OCI-M1 (cell line): ENCODE results near the gene COL17A1.
A peak's percentile ranks its signal among the peaks of the same experiment; 100 is the strongest.

Experiments
- DNase-seq: peaks from one replicate; lab custom pipeline; 2025; lab: John Stamatoyannopoulos, UW

The COL17A1 gene

DNA sequence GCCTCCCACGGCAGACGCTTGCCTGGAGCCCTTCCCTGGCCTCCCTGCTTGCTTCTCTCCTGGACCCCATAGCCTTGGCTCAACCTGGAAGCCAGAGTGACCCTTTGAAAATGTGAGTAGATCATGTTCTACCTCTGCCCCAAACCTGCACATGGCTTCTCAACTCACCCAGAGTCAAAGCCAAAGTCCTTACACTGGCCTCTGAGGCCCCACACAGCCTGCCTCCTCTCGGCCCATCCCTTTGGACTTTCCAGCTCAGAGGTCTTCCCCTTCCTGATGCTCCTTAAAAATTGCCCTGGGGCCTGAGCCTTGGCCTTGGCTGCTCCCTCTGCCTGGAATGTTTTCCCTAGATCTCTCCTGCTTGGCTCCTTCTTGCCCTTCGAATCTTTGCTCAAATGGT lies 32.5 kb downstream of the COL17A1 start:
- DNase-seq, result no peak

DNA sequence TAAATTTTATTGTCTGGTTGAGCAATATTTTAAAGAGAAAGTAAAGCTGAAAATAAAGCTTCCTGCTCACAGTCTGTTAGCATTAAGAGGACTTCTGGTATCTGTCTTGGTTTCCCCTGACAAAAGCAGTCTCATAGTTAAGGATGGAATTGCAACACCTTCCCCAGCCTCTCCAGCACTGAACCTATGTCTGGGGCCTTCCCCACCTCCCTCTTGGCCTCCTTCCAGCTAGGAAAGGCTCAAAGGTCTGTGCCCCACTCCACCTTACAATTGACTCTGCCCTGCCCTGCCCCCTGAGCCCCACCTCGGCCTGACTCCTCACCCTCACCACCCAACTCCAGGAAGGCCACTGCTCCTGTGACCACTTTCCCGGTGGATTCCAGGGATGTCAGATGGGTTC lies 33.2 kb downstream of the COL17A1 start:
- no peak for DNase-seq

DNA sequence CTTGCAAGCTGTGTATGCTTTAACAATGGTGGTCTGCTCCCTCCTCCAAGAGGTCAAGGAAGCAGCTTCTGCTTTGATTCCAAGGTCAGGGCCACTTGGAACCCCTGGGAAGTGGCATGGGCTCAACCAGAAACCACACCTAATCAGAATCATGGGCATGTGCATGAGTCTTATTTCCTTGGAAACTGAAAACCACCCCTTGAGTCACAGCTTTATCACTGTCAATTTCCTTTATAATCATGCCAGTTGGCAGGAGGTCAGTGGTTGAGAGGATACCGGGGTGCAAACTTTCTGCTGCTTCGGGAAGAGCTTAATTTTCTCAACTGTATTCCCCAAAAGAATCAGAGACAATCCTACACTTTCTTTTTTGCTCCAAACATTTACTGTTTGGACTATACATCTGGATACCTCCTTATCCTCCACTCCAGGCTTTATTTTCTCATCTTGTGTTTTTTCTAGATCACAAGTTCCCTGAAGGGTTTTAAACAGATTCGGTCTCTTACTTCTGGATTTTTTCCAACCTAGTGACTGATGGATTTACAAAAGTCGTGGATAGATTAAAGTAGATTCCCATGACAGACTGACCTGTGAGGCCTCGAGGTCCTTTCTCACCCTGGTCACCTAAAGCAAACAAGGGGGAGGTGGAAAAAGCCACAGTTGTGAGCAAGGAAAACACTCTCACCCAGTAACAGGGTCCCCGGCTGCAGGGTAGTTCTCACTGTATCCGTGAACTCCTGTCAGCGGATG lies 36.0 kb downstream of the COL17A1 start:
- DNase-seq, result no peak

DNA sequence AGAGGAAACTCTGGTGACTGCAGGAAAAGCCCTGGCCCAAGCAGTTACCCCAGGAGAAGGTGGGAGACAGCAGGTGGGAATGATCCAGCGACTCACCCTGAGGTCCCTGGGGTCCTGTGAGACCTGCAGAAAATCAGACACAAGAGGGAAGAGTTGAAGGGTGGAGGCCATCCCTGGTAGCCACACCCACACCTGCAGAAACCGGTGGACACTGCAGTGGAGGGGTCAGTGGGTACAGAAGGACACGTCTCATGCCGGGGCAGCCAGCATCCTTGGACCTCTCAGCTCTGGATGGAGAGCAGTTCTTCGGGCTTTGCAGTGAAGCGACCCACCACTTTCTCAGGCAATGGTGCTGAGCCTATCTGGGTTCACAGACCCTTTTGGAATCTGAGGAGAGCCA lies 39.0 kb downstream of the COL17A1 start:
- no peak for DNase-seq

DNA sequence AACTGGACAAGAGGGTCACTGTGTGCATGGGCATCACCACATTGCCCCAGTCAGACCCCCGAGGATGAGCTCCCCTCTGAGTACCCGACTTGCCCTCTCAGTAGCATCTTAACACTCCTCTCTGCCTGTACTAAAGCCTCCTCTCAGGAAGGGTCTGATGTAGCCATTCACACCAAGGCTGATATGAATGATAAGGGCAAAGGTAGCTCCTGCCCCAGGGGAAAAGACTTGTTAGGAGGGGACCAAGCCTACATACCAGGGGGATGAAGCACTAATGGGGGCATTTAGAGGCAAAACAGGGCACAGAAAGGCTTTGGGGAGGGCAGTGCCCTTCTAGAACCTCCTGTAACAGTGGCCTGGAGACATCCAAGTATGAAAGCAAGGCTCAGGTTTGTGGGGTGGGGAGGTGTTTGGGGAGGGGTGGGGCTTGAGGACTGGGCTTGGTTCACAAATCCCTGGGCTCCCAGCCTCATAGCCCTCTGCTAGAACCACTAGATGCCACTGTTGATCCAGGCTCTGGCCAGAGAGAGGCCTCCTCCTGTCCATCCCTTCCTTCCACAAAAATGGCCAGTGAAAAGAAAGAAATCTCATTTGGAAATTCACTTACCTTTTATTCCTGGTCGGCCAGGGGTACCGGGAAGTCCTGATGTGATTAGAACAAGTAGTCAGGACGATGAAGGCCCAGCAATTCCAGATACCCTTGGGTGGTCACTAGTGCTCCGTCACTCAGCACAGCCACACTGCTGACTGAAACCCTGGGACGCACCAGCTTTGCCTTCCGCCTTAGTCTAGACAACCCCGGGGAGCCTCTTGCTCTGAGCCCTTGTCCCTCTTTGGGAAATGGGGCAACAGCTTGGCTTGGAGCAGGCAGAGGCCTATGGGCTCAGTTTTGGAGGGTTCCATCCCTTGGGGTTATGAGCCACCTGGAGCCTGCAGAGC lies 40.3 kb downstream of the COL17A1 start:
- DNase-seq, result peak; percentile 40

DNA sequence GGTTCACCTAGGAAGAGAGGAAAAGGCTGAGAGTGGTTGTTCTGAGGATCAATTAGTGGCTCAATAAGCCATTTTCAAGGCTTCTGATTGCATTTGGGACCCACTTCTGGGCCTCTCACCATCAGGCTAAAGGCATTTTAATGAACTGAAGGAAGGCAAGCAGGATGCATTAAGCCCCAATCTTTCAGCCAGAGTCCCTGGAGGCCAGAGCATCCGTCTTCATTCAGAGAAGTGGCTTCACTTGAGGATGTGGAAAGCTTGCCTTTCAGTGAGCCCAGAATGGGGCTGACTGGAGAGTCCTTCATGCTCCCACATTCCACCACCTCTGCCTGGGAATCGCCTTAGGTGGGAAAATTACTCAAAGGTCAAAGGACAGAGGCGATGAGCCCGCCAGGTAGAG lies 41.8 kb downstream of the COL17A1 start:
- DNase-seq, result no peak

DNA sequence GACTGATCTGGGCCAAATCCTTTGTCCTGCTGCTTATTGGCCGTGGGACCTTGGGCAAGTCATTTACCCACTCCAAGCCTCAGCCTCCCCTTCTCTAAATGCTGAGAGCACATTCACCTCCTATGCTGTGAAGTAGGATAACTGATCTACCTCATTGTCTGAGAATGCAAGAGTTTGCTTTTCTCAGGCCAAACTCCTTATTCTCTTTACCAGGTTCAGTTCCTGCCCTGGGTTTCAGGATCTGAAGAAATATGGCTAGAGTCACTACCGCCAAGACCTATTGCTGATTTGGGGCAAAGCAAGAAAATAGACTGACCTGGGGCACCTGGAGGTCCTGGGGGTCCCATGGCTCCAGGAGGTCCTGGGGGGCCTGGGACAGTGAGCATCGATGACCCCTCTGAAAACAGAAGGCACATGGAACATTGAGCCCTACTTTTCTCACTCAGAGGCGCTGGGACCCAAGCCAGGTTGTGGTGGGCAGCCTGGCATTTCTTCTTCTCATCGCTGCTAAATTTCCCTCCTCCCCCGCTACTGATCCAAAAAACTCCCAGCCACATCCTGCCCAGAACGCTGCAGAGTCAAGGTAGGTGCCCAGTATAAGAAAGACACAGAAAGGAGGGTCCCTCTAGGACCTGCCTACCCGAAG lies 42.4 kb downstream of the COL17A1 start:
- no peak for DNase-seq

DNA sequence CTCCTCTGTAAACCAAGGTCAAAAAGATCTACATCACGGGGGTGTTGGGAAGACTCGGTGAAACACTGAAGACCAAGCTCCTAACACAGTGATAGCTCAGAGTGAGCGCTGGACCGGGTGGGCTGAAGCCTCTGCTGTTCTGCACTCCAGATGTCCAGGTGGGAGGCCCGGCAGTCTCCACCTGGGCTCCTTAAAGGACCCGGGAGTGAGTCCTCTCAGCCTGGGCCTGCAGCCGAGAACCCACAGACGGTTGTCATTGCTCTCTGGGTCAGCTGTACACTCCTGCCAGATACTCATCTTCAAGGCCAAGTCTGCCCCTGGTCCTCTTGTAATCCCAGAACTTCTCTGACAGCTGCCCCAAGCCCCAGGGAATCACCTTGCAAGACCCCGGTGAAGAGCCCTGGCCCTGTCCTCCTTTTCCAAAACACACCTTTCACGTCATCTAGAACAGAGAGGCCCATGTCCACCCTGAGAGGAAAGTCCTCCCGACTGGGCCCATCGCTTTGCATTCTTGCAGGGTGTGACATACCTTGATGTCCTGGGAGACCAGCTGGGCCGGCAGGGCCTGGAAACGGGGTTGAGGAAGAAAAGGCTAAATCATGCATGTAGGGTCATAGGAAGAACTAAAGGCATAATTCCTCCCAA lies 43.7 kb downstream of the COL17A1 start:
- no peak for DNase-seq

DNA sequence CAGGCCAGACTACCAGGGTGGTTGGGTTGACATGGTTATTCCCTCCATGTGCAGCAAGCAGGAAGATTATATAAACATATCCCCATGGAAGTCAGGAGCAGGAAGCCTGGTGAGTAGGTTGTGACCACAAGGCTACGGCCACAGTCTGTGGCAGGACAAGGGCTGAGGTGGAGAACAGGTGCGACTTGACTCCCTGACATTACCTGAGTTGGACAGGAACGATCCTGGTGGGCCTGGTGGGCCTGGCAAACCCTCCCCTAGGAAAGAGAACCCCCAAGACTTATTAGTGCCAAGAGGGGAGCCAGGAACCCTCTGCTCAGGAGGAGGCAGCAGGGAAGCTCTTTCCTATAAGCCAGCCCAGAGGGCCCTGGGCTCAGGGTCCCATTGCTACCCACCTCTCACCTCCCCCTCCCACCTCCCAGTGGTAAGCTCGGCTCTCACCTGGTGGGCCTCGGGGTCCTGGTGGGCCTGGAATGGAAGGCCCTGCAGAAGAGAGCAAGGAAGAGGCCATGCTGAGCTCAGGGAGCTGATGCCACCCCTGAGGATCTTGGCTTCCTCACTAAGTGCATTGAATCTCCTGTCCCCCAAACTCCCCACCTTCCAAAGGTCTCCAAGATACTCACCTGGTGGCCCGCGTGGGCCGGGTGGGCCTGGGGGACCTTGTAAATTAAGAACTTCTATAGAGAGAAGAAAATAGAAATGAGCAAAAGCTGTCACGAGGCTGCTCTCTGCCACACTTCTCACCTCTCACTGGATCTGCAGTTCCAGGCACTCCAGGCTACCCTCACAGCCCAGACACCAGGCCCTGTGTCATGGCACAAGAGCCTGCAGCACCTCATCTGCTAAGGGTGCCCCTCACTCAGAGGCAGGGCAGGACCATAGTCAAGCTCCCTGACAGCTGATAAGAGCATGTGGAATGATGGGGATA lies 44.6 kb downstream of the COL17A1 start:
- no peak for DNase-seq

DNA sequence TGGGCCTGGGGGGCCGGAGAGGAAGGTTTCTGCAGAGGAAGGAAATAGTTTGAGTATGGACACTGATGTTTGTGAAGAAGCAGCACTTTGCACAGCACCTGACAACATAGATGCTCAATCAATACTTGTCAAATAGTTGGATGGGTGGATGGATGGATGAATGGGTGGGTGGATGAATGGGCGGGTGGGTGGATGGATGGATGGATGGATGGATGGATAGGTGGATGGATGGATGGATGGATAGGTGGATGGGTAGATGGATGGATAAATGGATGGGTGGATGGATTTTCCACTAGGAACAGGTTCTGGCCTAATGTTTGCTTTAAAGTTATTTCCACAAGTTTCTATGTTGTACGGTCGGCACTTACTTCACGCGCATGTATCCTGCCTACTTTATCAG lies 45.3 kb downstream of the COL17A1 start:
- DNase-seq, result no peak

DNA sequence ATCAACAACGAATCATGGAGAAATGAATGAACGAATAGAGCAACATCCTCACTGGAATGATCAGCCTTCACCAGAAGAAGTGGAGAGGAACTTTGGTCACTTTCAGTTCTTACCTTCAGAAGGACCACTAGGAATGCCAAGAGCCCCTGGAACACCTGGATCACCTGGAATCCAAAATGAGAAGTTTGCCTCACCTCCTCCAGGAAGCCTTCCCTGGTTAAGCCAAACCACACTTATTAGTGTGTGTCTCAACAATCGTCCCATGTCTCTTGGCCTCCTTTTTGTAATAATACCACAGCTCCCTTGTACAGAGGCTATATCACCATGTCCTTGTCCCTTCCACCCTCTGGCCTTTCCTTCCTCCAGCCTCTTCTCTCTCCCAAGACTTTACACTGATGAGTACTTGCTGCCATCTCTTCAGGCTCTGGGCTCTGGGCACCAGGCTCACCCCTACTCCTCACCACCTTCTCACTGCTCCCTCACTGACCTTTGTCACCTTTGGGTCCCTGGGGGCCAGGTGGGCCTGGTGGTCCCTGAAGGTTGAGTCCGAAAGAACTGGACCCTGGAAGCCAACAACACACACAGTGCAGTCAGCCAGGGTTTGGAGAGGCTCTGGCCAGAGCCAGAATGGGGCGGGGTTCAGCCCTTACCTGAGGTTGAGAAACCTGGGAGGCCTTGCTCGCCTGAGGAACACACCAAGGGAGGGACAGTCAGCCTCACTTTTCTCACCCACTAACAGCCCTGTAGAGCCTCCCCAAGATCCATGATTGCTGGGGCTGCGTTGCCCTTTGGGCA lies 46.5 kb downstream of the COL17A1 start:
- DNase-seq, result no peak

DNA sequence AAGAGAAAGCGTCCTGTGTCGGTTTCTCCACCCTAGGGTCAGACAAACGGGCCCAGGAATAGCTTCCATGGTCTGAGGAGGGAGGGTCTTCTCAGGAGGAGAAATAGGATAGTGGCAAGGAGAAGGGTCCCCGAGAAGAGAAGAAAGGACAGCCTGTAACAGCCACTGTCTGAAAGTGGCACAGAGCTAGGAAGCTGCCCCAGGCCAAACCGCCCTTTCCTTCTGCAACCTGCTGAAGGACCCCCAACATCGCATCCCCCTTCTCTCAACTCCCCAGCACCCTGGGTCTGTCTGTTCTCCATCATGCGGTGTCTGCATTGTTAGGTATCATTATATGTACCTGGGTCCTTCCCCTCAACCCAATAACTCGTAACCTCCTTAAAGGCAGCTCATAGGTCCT lies 47.1 kb downstream of the COL17A1 start:
- no peak for DNase-seq

DNA sequence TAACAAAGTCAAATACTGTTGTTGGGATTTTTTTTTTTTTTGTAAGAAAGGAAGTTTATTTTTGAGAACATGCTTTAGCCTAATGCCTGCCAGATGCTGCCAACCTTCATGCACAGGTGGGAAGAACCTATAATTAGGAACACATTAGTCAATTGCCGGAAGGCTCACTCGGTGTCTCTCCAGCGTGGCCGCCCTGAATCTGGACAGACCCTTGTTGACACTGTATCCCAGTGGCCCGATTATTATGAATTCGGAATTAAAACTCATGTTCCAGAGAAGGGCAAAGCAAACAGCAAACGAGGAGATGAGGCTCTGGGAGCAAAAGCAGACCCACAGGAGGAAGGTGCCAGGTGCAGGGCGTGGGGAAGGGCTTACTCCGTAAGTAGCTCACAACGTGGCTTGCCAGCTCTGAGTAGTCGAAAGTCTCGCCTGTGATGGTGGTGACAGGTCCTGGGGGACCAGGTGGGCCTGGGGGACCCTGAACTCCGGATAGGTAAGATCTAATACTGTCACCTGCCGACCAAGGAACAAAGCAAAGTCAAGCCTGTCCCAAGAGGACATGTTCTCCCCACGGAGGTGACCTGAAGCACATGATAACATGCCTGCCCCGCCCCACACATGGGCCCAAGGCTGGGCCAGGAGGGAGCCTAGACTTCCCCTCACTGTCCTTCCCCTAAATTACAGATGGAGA lies 48.3 kb downstream of the COL17A1 start:
- DNase-seq, result no peak

DNA sequence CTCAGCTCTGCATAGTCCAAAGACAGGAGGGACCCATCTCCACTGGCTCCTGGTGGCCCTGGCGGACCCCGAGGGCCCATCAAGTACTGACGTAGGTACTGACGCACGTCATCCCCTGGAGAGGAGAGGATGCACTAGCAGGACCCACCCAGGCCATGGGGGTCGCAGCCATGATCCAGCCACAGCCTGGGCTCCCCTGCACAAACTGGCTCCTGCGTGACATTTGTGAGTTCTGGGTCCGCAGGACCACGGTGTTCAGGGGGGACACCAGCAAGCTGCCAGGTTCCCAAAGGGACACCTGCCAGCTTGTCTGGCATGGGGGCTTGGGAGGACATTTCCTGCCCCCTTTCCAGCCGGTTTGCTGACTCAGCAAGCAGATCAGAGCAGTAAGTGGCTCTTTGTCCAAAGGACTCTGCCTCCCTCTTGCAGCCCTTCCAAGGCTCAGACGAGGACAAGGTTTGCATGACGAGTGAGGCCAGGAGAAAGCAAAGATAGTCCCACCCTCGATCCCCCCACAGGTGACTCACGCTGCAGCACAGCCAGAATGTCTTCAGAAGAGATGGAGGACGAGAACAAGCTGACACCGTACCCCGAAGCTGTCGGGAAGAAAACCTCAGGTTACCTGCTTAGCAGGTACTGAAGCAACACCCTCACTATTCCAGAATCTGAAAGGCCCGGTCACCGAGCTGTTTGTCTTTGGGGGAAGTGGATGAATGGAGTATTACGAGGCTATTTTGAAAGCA lies 49.0 kb downstream of the COL17A1 start:
- DNase-seq, result no peak

DNA sequence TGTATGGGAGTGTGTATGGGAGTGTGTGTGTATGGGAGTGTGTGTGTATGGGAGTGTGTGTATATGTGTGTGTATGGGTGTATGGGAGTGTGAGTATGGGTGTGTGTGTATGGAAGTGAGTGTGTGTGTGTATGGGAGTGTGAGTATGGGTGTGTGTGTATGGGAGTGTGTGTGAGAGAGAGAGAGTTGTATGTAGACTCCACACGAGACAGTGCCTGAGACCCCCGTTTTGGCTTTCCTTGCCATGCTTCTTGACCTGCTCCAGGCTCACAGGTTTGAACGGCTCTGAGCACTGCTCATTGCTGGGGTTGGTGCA lies 49.7 kb downstream of the COL17A1 start:
- DNase-seq, result no peak

DNA sequence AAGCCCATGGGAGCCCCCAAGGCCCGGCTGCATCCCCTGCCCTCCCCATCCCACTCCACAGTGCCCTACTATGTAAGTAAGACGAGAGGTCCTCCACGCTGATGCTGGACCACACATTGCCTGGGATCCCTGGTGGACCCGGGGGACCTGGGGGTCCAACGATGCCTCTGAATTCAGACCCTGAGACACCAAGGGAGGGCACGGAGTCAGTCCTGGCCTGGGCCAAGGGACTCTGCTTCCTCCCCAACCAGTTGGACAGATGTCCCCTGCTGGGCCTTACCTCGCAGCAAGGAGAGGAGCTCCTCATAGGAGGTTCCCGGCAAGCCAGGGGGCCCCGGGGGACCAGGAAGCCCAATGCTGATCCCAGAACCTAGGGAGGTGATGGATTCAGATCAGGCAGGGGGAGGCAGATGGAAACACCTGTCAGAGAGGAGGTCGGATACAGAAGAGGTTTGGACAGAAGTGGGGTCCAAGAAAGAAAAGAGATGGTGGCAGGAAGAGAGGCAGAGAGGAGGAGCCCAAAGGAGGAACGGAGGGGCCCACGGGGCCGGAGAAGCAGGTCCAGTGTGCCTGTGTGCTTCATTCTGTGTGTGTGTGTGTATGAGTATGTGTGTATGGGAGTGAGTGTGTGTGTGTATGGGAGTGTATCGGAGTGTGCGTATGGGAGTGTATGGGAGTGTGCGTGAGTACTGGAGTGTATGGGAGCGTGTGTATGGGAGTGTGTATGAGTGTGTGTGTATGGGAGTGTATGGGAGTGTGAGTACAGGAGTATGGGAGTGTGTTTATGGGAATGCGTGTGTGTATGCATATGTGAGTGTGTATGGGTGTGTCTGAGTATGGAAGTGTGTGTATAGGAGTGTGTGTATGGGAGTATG lies 50.2 kb downstream of the COL17A1 start:
- no peak for DNase-seq

DNA sequence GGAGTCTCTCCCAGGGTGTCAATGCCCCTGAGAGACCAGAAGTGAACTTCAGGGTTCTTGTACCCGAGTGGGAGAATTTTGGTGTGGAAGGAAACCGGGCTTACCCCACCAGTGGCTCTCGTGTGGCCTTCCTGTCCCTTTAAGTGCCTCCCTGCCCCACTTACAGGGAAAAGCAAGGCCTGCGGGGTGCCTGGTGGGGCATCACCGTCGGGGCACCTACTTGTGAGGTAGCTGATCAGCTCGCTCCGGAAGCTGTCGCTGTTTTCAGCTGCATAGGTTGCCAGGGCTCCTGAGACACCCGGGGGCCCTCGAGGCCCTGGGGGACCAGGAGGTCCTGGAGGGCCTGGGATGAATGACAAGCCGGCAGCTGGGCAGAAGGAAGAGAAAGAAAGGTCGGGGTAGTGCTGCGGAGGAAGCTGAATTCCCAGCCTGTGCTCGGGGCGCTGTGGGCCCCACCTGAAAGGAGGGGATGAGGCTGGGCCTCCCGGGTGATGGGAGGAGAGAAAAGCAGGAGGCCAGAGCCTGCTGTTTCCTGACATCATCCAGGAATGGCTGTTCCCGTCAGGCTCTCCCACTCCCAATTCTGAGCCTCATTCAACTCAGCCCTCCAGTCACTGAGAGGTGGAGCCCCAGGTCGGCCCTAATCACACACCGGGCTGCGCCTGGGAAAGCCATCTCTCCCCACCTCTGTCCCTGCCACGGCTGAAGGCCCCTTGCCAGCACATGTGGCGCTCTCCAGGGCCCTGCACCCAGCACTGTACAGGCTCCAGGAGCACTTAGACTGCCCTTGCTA lies 51.1 kb downstream of the COL17A1 start:
- no peak for DNase-seq
